Ecto neural progenitor cell (in vitro differentiated cells): ENCODE data around the gene CCDC187.

Experiments
- DNase-seq: peaks from one replicate; pipeline ENCODE4 v3.0.0-alpha.2; 2018; ENCODE audit warnings: low spot score

CCDC187 gene

GRCh38 chr9:136283291-136284235 lies 20.3 kb downstream of the CCDC187 start:
- DNase-seq = peak; percentile 89

DNA sequence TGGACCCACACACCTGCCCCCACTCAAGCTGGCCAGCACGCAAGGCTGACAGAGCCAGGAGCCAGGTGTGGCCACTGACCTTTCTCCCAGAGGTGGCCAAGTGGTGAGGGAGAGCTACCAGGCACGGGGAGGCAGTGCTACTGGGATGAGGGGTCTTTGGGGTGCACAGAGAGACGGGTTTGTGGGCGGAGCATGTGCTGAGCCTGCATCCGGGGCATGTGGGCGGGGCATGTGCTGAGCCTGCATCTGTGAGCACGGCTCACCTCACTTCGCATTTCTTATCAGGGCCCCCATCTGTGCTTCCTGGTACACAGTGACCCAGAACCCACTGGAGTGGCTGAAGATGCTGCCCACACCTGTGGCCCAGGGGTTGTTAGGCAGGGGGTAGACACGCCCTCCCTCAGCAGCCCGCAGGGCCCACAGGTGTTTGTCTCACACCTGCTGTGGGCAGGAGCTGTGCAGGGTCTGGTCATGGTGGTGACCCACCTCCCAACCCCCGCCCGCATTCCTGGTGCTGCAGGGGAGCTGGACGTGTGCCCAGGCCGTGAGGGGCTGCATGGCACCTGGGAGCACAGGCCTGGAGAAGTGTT lies 21.5 kb downstream of the CCDC187 start:
- DNase-seq = no peak

DNA sequence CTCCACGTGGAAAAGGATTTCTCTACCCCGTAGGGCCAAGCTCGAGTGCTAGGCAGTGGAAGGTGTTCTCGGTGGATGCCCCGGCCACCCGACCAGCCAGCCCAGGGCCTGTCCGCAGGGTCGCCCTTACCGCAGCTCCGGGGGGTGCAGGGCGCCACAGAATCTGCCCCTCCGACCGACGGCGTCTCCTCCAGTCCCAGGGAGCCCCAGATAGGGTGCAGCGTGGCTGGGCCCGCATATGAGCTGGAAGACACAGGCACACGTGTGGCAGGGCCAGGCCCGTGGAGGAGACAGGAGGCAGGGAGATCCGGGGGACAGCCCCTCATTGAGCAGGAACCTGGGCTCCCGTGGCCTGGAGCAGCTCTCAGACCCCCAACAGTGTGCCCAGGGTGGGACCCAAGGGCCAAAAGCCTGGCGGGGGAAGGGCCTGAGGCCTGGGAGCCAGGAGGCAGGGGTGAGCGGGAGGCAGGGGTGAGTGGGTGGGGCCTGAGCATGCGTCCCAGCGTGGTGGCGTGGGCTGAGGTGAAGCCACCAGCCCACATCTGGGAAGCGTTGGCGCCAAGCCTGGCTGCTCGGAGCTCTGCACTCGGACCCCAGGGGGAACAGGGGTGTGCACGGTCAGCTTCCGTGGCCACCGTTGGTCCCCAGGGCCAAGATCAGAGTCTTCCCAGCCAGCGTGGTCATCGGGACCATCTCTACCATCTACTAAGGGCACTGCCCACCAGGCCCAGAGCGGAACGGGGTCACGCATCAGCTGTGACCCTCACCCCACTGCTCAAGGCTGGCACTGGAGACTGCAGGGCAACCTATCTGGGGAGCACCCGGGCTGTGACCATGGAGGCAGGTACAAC lies 22.2 kb downstream of the CCDC187 start:
- no peak for DNase-seq

- no peak for DNase-seq
Observed at GRCh38 chr9:136280535-136281315, 23.2 kb downstream of the CCDC187 start.

GRCh38 chr9:136279471-136279870 lies 24.4 kb downstream of the CCDC187 start:
- DNase-seq = no peak

- no peak for DNase-seq
Observed at GRCh38 chr9:136278894-136279293, 25.0 kb downstream of the CCDC187 start.

GRCh38 chr9:136278221-136278620 lies 25.7 kb downstream of the CCDC187 start:
- DNase-seq = no peak

DNA sequence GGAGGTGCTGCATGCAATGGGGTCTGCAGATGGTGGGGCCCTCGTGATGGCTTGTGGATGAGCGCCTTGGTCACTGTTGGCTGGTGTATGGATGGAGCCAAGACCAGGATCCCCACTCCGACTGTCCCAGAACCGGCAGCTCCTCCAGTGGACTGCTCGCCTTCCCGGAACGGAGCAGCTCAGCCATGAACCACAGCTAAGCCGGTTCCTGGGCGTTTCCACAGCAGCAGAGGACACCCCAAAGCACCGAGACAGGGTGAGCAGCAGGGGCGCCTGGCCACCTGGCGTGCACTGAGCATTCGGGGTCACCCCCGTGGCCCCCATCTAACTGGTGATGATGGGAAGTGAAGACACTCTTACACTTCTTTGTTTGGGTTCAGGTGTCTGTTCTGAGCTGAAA lies 26.1 kb downstream of the CCDC187 start:
- DNase-seq = no peak

DNA sequence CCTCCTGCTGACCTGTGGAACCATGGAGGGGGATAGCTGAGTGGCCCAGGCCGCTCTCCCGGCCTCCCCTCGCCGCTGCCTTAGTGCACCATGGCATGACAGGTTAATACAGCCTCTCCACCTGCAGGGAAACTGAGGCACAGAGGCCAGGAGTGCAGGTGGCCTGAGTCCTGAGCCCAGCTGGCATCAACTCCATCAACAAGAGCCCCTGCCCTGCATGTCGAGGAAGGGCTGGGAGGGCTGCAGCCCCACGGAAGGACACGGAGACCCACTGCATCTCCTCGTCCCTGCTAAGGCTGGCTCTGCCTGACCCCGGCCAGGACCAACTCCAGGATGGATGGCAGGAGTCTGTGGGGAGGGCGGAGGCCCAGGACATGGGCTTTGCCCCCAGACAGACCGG lies 27.2 kb downstream of the CCDC187 start:
- DNase-seq = no peak

DNA sequence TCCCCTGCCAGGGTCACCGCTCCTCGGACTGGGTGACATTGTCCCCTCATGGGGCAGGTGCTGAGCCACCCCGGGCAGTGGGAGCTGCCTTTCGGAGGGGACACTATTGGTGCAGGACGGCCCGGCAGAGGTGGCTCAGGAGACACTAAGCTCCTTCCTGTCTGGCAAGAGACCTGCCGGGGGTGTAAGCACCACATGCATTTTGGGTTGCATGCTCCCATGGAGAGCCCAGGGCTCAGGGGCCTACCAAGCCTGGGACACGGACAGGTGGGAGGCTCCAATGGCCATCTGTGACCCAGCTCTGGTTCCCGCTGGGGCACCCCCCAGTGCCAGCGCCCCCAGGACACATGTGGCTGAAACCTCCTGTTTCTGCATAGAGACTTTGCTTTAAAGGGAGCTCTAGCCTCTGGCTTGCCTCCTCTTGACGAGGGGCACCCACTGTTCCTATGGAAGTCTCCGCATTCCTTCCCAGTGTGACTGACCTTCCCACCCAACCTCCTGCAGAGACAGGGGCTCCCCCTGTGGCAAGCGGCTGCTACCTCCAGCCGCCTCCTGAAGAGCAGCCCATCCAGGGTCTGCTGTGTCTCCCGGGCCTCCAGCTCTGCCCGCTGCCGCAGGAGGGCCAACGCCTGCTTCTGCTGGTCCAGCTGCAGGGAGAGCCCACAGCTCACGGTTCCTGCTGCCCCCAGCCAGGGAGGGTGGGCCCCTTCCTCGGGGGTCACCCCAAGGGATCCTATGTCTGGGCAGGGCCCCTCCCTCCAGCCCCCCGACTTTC lies 28.1 kb downstream of the CCDC187 start:
- DNase-seq = no peak

DNA sequence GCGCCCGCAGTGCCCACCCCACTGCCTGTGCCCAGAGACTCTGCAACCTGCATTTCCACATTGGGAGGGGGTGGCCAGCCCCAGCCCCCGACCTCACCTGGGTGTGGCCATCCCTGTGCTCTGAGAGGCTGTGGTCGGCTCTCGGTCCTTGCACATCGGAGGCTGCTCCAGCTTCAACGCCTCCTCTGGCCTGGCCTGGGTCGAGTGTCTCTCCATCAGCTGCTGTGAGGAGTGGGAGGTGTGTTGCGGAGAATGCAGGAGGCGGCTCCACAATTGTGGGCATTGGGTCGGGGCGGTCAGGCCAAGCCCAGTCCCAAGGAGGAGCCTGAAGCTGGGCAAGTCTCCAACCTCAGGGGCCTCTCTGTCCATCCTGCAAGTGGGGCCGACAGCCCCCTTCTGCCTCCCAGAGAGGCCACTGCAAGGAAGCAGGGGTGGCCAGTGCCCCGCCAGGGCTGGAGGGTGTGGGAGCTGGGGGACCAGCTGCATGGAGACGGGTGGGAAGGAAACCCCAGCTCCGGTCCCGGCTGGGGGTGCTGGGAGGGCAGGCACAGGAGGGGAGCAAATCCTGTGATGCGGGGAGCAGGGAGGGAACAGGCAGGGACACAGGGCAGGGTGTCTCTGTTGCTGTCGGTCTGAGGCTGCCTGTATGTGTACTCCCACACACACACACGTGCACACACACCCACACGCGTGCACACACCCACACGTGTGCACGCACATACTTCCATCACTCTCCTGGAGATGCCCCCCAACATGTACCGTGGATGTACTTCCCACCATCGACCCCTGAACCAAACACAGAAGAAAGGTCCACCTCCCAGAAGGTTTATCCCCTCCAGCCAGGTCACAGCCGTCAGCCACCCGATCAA lies 28.9 kb downstream of the CCDC187 start:
- DNase-seq = no peak

DNA sequence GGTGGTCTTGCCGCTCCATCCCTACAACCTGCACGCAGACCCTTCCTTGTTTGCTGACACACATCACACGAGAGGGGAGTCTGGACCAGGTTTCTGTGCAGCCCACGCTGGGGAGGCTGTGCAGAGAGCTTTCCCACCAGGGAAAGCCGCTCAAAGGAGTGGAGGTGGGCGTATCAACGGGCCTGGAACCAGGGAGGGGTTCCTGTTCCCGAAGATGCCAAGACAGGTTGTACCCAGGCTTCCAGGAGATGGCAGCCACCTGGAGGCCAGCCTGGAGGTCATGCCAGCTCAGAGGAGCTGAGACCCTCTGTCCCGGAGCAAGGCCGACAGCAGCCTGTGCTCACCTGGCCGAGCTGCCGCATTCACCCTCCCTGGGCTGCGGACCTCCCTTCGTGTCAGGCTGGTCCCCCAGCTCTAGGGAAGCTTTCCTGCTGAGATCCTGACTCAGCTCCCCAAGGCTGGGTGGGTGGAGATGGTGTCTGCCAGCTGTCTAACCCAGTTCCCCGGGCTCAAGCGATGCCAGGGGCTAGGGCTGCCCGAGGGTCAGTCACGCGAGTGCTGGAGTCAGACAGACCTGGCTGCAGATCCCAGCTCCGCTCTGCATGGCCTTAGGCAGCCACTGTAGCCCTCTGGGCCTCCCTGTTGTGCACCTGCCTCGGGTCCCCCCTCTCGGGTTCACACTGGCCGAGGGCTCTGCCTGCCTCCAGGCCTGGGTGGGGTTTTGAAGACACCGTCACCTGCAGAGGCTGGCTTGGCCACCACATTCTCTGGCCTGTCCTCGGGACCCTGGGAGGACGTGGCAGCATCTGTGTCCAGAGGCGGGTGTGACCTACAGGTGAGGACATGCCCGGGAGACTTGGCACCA lies 29.7 kb downstream of the CCDC187 start:
- no peak for DNase-seq

DNA sequence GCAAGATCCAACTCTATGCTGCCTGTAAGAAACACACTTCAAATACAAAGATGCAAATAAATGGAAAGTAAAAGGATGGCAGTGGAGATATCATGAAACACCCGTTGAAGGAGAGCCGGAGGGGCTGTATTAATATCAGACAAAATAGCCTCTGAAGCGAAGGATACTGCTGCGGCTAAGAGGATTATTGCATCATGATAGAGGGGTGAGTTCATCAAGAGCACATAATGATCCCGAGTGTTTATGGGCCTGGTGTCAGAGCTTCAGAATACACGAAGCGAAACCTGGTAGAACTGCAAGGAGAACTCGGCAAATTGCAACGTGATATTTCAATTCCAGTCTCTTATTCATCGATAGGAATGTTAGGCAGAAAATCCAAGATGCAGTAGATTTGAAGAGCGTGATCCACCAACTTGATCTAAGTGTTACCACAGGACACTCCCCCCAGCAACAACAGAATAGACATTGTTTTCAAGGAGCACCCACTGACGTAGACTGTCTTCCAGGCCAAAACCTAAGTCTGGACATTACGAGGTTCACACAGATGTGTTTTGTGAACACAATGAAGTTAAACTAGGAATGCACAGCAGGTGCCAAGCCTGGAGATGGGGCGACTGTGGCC lies 30.5 kb downstream of the CCDC187 start:
- DNase-seq = no peak

GRCh38 chr9:136270173-136270705 lies 33.7 kb downstream of the CCDC187 start:
- DNase-seq = no peak

DNA sequence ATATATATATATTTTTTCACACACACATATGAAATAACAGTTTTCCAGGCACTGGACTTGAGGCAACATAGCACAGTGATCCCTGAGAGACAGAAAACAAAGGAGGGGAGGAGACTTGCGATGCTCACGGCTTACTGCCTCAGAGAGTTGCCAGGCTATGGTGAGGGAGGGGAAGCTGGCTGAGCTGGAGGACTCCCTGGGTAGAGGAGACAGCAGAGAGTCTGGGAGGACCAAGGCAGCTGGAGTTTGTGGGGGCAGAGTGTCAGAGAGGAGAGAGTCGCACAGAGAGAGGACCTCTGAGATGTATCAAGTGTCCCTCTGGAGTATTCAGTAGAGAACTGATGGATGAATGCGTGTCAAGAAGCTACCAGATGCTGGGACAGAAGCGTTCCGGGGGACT lies 35.2 kb downstream of the CCDC187 start:
- DNase-seq = no peak

GRCh38 chr9:136268318-136268717 lies 35.6 kb downstream of the CCDC187 start:
- DNase-seq = no peak

DNA sequence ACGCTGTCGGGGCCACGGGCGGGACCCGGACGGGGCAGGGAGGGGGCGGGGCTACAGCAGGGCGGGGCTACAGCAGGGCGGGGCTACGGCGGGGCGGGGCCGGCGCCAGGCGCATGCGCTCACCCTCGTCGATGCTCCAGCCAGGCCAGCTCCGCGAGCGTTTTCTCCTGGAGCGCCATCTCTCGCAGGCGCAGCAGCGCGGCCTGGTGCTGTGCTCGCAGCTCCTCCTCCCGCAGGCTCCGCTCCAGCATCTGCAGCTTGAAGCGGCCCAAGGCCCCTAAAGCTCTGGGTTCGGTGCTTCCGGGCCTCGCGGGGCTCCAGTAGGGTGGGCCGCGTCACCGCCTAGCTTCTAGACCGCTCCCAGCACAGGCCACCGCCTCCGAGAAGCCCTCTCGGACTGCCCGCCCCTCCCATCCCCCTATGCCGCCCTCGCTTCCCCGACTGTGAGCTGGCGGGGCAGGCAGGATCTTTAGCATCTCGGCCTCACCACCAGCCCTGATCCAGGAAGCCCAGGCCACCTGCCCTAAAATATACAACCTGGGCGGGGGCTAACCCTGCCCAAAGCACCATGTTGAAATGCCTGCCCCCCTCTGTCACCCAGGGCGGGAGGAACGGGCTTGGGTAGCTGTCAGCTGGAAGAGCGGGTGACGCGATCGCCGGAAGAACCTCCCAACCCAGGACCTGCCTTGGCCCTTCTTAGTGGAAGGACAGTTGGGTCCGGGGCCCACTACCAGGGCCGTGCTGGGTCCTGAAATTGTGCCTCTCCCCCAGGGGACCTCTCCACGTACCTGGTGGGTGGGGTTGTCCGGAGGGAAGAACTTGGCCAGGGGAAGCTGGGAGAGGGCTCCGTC lies 36.4 kb downstream of the CCDC187 start:
- peak; percentile 93 for DNase-seq
